Liver (tissue), 3 donors: ENCODE data around the gene DOCK1.

Experiments used
- EGR1 ChIP-seq, 2 donors: IDR thresholded peaks; 2 replicates each; pipeline ENCODE4 v1.6.1; 2016 to 2018; ENCODE audit warnings: antibody characterized with exemption in 2 of 2, low read depth in 2 of 2
- FOXA1 ChIP-seq: IDR thresholded peaks from 2 replicates; pipeline ENCODE4 v1.6.1; 2016; ENCODE audit warnings: antibody characterized with exemption
- JUND ChIP-seq, 2 donors: IDR thresholded peaks; 2 replicates each; pipeline ENCODE4 v1.6.1; 2016; ENCODE audit warnings: antibody characterized with exemption in 2 of 2
- RAD21 ChIP-seq, 2 donors: IDR thresholded peaks; 2 replicates each; pipeline ENCODE4 v1.6.1; 2016; ENCODE audit warnings: antibody characterized with exemption in 2 of 2, mild to moderate bottlenecking in 2 of 2
- SP1 ChIP-seq: IDR thresholded peaks from 2 replicates; pipeline ENCODE4 v1.6.1; 2018; ENCODE audit warnings: antibody characterized with exemption, mild to moderate bottlenecking
- TAF1 ChIP-seq: conservative IDR thresholded peaks from 2 replicates; pipeline ENCODE4 v1.6.1; 2016; ENCODE audit warnings: antibody characterized with exemption, mild to moderate bottlenecking
- TF ChIP-seq, protein P1 (sequence below): fragments of 150-350 bp; IDR thresholded peaks from 2 replicates; pipeline ENCODE4 v1.5.1; 2017; ENCODE audit warnings: improper control_type of control experiment, low read depth, low read length; ENCODE audit not compliant: missing input control
- TF ChIP-seq, protein P2 (sequence below): IDR thresholded peaks from 2 replicates; pipeline ENCODE4 v1.6.1; 2016; ENCODE audit warnings: antibody characterized with exemption
- TF ChIP-seq, protein P3 (sequence below): IDR thresholded peaks from 2 replicates; pipeline ENCODE4 v1.6.1; 2016; ENCODE audit warnings: antibody characterized with exemption, mild to moderate bottlenecking
- donor health status: healthy.
- donor health status: healthy.

DNA sequence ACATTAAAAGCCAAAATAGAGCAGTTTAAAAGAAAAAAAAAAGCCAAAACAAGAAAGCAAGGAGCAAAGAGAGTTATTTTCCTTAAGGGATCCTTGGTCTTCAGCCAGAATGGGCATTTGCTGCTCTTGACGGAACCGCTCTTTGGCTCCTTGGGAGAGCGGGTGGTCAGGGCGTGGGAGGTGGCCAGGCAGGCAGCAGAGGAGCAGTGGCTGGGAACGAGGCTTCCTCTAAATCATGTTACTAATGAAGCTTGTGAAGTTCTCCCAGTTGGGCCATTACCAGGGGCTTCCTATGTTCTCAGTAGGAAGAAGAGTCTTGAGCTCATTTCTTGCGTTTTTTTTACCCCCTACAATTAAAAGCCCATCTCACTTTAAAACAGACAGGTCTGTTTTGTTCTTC, 116.6 kb downstream of the DOCK1 start:
- TF ChIP-seq, protein P1, sequence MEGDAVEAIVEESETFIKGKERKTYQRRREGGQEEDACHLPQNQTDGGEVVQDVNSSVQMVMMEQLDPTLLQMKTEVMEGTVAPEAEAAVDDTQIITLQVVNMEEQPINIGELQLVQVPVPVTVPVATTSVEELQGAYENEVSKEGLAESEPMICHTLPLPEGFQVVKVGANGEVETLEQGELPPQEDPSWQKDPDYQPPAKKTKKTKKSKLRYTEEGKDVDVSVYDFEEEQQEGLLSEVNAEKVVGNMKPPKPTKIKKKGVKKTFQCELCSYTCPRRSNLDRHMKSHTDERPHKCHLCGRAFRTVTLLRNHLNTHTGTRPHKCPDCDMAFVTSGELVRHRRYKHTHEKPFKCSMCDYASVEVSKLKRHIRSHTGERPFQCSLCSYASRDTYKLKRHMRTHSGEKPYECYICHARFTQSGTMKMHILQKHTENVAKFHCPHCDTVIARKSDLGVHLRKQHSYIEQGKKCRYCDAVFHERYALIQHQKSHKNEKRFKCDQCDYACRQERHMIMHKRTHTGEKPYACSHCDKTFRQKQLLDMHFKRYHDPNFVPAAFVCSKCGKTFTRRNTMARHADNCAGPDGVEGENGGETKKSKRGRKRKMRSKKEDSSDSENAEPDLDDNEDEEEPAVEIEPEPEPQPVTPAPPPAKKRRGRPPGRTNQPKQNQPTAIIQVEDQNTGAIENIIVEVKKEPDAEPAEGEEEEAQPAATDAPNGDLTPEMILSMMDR = no peak
- TF ChIP-seq TAF1 (no peak), EGR1 (IDR thresholded peaks at IDR 0.05; ENCODE audit: low read depth in 2 of 2) (no peak), JUND (IDR thresholded peaks at IDR 0.05) (no peak), RAD21 (IDR thresholded peaks at IDR 0.05) (no peak), SP1 (no peak), FOXA1 (no peak)
- TF ChIP-seq, protein P2, sequence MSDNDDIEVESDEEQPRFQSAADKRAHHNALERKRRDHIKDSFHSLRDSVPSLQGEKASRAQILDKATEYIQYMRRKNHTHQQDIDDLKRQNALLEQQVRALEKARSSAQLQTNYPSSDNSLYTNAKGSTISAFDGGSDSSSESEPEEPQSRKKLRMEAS = no peak
- TF ChIP-seq, protein P3, sequence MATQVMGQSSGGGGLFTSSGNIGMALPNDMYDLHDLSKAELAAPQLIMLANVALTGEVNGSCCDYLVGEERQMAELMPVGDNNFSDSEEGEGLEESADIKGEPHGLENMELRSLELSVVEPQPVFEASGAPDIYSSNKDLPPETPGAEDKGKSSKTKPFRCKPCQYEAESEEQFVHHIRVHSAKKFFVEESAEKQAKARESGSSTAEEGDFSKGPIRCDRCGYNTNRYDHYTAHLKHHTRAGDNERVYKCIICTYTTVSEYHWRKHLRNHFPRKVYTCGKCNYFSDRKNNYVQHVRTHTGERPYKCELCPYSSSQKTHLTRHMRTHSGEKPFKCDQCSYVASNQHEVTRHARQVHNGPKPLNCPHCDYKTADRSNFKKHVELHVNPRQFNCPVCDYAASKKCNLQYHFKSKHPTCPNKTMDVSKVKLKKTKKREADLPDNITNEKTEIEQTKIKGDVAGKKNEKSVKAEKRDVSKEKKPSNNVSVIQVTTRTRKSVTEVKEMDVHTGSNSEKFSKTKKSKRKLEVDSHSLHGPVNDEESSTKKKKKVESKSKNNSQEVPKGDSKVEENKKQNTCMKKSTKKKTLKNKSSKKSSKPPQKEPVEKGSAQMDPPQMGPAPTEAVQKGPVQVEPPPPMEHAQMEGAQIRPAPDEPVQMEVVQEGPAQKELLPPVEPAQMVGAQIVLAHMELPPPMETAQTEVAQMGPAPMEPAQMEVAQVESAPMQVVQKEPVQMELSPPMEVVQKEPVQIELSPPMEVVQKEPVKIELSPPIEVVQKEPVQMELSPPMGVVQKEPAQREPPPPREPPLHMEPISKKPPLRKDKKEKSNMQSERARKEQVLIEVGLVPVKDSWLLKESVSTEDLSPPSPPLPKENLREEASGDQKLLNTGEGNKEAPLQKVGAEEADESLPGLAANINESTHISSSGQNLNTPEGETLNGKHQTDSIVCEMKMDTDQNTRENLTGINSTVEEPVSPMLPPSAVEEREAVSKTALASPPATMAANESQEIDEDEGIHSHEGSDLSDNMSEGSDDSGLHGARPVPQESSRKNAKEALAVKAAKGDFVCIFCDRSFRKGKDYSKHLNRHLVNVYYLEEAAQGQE = no peak
